ENCODE results near the gene CSRP3. TPM values are rescaled to one million over a fixed set of nuclear protein-coding genes. Genes with fewer than 3 reads are reported as not detected.

CSRP3 gene
- polyA plus RNA-seq, 1 donor, result 496 TPM

Other genes with a start within 250 kb of the CSRP3 start
- gene MRGPRX2, start 141.3 kb downstream of the CSRP3 start, polyA plus RNA-seq (ENCODE audit: insufficient read length), result not detected
- 6.7 TPM for gene ZDHHC13, start 84.8 kb downstream of the CSRP3 start, polyA plus RNA-seq (ENCODE audit: insufficient read length)
- 19.8 TPM for gene E2F8, start 39.0 kb upstream of the CSRP3 start, polyA plus RNA-seq (ENCODE audit: insufficient read length)